GM18517 (cell line): Measurements from ENCODE around the gene YPEL3.

Experiments
- ATAC-seq: cut with Tn5 transposase; IDR thresholded peaks from one replicate; pipeline ENCODE4 v1.9.1; 2021; ENCODE audit warnings: mild to moderate bottlenecking, moderate library complexity; ENCODE audit not compliant: unreplicated experiment

The YPEL3 gene

DNA sequence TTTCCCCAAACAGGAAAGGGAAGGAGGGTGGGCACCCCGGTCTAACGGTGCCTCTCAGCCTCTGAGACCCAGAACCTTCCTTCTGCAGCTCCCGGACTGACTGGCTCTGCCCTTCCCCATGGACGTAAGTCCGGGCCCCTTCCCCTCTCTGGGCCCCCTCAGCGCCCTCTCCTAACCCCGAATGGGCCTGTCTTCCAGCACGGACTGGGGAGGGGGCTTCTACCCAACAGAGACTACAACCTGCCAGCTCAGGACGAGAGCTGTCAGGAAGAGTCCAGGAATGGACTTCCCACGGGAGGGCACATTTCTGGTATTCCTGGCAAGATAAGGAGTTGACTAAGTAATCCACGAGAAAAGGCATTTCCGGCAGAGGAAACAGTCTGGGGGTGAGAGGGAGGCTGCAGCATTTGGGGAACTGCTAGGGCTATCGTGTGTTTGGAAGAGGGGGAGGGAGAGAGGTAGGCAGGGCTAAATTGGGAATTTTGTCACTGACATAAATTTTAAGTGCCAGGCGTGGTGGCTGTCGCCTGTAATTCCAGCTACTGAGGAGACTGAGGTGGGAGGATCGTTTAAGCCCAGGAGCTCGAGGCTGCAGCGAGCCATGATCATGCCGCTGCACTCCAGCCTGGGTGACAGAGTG, 42.5 kb downstream of the YPEL3 start:
- no peak for ATAC-seq

DNA sequence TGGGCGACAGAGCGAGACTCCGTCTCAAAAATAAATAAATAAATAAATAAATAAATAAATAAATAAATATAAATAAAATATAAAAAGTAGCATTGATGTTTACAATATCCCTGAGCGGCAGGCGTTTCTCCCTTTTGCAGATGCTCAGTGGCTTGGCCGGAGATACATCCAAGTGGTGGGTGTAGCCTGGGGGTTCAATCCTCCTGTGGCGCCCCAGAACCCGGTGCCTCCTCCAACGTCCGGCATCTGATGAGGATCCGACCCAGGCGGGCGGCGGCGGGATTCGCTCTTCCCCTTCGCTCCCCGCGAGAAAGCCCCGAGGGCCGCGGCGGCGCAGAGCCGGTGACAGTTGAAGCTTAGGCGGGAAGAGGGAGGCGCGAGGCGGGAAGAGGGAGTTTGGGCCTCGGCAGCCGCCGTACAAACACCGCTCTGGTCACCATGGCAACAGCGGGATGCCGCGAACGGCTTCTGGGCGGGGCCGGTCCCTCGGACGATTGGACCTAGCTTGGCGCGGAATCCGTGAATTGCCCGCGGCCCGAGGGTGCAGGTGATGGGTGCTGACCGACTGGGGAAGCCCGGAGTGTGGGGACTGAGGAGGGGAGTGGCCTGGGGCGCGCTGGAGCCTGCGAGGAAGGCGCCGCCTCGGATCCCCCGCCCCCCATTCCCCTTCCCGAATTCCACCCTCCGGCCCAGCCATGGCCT, 43.2 kb downstream of the YPEL3 start:
- peak; percentile 54 for ATAC-seq

DNA sequence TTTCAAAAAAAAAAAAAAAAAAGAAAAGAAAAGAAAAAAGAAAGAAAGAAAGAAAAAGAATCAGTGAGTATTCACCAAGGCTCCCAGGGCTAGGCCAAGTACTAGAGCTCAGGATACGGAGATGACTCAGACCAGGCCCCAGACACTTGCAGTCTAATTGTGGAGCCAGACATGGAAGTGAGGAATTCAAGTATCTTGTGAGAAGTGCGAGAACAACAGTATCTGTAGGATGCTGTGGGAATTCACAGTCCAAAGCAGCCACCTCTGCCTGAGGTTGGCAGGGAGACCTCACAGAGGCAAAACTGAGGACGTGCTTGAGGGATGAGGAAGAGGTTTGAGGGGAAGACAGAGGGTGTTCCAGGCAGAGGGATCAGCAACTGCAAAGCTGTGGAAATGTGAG, 44.5 kb downstream of the YPEL3 start:
- no peak for ATAC-seq

DNA sequence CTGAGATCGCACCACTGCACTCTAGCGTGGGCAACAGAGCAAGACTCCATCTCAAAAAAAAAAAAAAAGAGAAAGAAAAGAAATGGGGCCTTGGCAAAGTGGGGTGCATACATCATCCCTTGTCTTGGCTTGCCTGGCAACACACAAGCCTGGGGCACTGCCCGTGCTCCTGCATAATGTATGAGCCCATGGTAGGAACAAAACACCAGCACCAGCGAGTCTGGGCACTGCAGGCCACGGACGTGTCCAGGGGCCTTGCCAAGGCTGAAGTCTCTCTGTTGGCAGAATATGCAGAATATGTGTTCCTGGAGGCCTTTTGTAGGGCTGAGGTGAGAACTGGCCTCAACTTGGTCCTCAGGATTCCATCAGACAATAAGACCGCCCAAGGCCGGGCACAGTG, 46.1 kb downstream of the YPEL3 start:
- no peak for ATAC-seq

DNA sequence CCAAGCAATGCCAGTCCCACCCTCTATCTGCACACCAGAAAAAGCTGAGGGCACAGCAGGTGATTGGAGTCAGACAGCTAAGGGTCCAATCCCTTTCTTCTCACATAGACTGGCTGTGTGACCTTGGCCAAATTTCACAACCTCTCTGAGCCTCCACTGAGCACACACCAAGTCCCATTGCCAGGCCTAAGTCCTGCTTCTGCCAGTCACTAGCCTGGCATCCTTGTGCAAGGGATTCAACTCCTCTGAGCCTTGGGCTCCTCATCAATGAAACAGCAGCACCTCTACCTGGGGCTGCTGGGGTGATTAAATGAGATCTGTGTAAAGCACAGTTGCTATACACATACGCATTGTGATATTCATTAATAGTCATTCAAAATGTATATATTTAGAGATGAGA, 49.4 kb downstream of the YPEL3 start:
- no peak for ATAC-seq

DNA sequence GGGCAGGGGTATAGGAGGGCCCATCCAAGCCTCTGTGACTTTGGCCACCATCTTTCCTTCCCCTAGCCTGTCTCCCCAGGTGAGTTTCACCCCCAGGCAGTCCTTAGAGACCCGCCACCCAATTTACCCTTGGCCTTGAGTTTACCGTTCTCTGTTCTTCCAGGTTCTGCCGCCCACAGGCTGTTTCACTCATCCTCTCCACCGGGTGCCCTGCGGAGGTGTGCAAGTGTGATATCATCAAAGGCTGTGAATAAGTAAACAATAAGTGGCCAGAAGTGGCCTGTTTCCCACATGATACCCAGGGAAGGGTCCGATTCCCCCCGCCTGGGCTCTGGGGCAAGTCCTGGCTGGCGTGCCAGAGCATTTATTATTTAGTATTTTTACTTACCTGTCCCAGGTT, 49.8 kb downstream of the YPEL3 start:
- ATAC-seq: no peak
